H1 (cell line): ENCODE data around the gene LIN54. TPM values are rescaled to one million over a fixed set of nuclear protein-coding genes. Genes with fewer than 3 reads are reported as not detected.

Source experiments
- KDM4A ChIP-seq: IDR thresholded peaks from one replicate; pipeline ENCODE4 v1.7.1; 2012; ENCODE audit warnings: low read depth, mild to moderate bottlenecking, moderate library complexity, low read length, inconsistent platforms; ENCODE audit not compliant: severe bottlenecking
- polyA plus RNA-seq, 7 experiments: library from polyadenylated mRNA; depleted of rRNA in 3 of 7; stranded (reverse) in 5 of 7; unstranded in 2 of 7; fragments of >200 nt in 5 of 7; fragments of 200-250 nt in 2 of 7; gene quantifications; 1 replicate in 5 of 7; 2 replicates in 1 of 7; 4 replicates in 1 of 7; pipeline versions ENCODE4 v1.2.1 to v1.2.3, GENCODE V29; 2011 to 2013; ENCODE audit warnings: missing spikeins in 2 of 7, mixed read lengths in 2 of 7
- total RNA-seq: library from RNA; stranded (reverse); fragmentation: NEBNext Ultra II Directional; extraction: Animal tissue kit (Norgen Biotek cat#: 25700); gene quantifications from 2 replicates; pipeline ENCODE4 v1.2.1, GENCODE V29; 2021
- TF ChIP-seq, protein P1 (sequence below): fragments of 300-600 bp; sonication (generic); IDR thresholded peaks from 2 replicates; pipeline ENCODE4 v1.7.1; 2012; ENCODE audit warnings: low read length, moderate library complexity, mild to moderate bottlenecking, inconsistent platforms; ENCODE audit not compliant: insufficient replicate concordance

LIN54 gene
- total and polyA plus RNA-seq, 2 of the 8 experiments (the other 6 are each of a cell fraction or from before 2014, with no cell fraction given): 5.7 to 11.1 TPM

DNA sequence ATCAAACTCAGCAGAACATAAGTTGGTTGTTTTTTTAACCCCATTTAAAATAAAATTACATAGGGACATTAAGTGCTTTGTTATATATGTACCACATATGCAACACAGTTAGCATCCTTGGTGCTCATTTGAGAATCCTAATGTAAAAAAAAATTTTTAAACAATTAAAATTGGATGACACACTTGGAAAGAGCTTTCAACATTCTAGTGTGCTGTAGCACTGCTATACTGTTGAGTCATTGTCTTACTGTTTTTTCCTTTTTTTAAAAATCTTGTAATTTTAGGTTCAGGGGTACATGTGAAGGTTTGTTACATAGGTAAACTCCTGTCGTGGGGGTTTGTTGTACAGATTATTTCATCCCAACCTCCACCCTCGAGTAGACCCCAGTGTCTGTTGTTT is 97.3 kb downstream of the LIN54 start (continued):
- TF ChIP-seq, protein P1, sequence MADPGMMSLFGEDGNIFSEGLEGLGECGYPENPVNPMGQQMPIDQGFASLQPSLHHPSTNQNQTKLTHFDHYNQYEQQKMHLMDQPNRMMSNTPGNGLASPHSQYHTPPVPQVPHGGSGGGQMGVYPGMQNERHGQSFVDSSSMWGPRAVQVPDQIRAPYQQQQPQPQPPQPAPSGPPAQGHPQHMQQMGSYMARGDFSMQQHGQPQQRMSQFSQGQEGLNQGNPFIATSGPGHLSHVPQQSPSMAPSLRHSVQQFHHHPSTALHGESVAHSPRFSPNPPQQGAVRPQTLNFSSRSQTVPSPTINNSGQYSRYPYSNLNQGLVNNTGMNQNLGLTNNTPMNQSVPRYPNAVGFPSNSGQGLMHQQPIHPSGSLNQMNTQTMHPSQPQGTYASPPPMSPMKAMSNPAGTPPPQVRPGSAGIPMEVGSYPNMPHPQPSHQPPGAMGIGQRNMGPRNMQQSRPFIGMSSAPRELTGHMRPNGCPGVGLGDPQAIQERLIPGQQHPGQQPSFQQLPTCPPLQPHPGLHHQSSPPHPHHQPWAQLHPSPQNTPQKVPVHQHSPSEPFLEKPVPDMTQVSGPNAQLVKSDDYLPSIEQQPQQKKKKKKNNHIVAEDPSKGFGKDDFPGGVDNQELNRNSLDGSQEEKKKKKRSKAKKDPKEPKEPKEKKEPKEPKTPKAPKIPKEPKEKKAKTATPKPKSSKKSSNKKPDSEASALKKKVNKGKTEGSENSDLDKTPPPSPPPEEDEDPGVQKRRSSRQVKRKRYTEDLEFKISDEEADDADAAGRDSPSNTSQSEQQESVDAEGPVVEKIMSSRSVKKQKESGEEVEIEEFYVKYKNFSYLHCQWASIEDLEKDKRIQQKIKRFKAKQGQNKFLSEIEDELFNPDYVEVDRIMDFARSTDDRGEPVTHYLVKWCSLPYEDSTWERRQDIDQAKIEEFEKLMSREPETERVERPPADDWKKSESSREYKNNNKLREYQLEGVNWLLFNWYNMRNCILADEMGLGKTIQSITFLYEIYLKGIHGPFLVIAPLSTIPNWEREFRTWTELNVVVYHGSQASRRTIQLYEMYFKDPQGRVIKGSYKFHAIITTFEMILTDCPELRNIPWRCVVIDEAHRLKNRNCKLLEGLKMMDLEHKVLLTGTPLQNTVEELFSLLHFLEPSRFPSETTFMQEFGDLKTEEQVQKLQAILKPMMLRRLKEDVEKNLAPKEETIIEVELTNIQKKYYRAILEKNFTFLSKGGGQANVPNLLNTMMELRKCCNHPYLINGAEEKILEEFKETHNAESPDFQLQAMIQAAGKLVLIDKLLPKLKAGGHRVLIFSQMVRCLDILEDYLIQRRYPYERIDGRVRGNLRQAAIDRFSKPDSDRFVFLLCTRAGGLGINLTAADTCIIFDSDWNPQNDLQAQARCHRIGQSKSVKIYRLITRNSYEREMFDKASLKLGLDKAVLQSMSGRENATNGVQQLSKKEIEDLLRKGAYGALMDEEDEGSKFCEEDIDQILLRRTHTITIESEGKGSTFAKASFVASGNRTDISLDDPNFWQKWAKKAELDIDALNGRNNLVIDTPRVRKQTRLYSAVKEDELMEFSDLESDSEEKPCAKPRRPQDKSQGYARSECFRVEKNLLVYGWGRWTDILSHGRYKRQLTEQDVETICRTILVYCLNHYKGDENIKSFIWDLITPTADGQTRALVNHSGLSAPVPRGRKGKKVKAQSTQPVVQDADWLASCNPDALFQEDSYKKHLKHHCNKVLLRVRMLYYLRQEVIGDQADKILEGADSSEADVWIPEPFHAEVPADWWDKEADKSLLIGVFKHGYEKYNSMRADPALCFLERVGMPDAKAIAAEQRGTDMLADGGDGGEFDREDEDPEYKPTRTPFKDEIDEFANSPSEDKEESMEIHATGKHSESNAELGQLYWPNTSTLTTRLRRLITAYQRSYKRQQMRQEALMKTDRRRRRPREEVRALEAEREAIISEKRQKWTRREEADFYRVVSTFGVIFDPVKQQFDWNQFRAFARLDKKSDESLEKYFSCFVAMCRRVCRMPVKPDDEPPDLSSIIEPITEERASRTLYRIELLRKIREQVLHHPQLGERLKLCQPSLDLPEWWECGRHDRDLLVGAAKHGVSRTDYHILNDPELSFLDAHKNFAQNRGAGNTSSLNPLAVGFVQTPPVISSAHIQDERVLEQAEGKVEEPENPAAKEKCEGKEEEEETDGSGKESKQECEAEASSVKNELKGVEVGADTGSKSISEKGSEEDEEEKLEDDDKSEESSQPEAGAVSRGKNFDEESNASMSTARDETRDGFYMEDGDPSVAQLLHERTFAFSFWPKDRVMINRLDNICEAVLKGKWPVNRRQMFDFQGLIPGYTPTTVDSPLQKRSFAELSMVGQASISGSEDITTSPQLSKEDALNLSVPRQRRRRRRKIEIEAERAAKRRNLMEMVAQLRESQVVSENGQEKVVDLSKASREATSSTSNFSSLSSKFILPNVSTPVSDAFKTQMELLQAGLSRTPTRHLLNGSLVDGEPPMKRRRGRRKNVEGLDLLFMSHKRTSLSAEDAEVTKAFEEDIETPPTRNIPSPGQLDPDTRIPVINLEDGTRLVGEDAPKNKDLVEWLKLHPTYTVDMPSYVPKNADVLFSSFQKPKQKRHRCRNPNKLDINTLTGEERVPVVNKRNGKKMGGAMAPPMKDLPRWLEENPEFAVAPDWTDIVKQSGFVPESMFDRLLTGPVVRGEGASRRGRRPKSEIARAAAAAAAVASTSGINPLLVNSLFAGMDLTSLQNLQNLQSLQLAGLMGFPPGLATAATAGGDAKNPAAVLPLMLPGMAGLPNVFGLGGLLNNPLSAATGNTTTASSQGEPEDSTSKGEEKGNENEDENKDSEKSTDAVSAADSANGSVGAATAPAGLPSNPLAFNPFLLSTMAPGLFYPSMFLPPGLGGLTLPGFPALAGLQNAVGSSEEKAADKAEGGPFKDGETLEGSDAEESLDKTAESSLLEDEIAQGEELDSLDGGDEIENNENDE: no peak
- TF ChIP-seq KDM4A: no peak
